Measurements from ENCODE around the gene CRELD2.

DNA sequence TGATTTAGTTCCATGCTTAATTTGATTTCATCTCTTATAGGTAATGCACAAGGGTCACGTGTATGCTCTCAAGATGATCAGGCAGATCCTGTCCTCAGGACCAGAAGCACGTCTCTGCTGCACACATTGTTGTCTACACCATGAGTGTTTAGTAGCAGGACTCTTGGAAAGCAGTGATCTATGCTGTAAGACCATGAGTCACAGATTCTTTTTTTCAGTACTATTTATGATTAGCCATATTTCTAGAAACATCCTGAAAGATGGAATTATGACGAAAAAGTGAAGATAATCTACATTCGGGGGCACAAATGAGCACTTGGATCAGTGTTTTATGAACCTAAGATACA lies 35.2 kb upstream of the CRELD2 start:
- TF ChIP-seq POLR2A (IDR thresholded peaks at IDR 0.05) = no peak
- TF ChIP-seq, protein P1, sequence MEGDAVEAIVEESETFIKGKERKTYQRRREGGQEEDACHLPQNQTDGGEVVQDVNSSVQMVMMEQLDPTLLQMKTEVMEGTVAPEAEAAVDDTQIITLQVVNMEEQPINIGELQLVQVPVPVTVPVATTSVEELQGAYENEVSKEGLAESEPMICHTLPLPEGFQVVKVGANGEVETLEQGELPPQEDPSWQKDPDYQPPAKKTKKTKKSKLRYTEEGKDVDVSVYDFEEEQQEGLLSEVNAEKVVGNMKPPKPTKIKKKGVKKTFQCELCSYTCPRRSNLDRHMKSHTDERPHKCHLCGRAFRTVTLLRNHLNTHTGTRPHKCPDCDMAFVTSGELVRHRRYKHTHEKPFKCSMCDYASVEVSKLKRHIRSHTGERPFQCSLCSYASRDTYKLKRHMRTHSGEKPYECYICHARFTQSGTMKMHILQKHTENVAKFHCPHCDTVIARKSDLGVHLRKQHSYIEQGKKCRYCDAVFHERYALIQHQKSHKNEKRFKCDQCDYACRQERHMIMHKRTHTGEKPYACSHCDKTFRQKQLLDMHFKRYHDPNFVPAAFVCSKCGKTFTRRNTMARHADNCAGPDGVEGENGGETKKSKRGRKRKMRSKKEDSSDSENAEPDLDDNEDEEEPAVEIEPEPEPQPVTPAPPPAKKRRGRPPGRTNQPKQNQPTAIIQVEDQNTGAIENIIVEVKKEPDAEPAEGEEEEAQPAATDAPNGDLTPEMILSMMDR (IDR thresholded peaks at IDR 0.05) = no peak

All from stomach (tissue), 4 donors.